Spleen (tissue), 7 donors: ENCODE results near the gene GRM5.

Source experiments
- POLR2A ChIP-seq, 3 donors: fragments of 450-650 bp; IDR thresholded peaks; one replicate each; pipeline ENCODE4 v1.5.1; 2017; ENCODE audit warnings: antibody characterized with exemption in 3 of 3, mild to moderate bottlenecking in 1 of 3
- POLR2AphosphoS5 ChIP-seq, 3 donors: sonication (generic); formaldehyde crosslinking; IDR thresholded peaks; one replicate each; pipeline ENCODE4 v1.5.1; 2017; ENCODE audit warnings: antibody characterized with exemption in 3 of 3
- TF ChIP-seq, protein P1 (sequence below), 11 experiments: fragments of 200-600 bp in 7 of 11; fragments of 450-650 bp in 4 of 11; sonication (generic) in 4 of 11; IDR thresholded peaks in 8 of 11; conservative IDR thresholded peaks in 3 of 11; 1 replicate in 7 of 11; 2 replicates in 4 of 11; pipeline versions ENCODE4 v1.4.0 to v1.8.0; 2016 to 2021; ENCODE audit warnings: antibody characterized with exemption in 11 of 11, inconsistent platforms in 4 of 11, mild to moderate bottlenecking in 1 of 11
- donor health status: DM: no; HTN: no; CAD: no; lungs with moderate emphysema.
- donor health status: DM: no; HTN: no; CAD: no.
- donor health status: DM: no; HTN: no; CAD: no.

DNA sequence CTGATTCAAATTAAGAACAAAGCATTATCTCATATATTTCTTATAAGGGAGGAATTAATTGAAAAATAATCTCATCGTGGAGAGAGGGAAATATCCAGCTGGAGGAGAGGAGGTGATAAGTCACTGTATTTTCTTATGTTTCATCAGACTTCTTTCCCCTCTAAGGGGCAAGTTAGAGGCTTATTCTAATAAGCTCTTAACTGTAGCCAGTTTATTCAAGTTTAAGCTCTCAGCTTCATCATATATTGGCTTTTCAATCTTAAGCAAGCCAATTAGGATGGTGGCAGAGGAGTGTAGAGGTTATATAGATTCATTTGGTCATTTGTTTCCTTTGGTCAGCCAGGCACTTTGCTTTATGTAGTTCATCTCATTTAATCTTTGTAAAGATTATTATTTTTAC lies 256.7 kb downstream of the GRM5 start:
- TF ChIP-seq, protein P1, sequence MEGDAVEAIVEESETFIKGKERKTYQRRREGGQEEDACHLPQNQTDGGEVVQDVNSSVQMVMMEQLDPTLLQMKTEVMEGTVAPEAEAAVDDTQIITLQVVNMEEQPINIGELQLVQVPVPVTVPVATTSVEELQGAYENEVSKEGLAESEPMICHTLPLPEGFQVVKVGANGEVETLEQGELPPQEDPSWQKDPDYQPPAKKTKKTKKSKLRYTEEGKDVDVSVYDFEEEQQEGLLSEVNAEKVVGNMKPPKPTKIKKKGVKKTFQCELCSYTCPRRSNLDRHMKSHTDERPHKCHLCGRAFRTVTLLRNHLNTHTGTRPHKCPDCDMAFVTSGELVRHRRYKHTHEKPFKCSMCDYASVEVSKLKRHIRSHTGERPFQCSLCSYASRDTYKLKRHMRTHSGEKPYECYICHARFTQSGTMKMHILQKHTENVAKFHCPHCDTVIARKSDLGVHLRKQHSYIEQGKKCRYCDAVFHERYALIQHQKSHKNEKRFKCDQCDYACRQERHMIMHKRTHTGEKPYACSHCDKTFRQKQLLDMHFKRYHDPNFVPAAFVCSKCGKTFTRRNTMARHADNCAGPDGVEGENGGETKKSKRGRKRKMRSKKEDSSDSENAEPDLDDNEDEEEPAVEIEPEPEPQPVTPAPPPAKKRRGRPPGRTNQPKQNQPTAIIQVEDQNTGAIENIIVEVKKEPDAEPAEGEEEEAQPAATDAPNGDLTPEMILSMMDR (IDR thresholded peaks at IDR 0.05 in 8 of 11, conservative IDR thresholded peaks at IDR 0.05 in 3 of 11) = no peak
- no peak for TF ChIP-seq POLR2A (IDR thresholded peaks at IDR 0.05)
- TF ChIP-seq POLR2AphosphoS5 (IDR thresholded peaks at IDR 0.05) = no peak
